EH (cell line): ENCODE results near the gene ZKSCAN2.

Experiments
- DNase-seq: peaks from one replicate; pipeline ENCODE4 v3.0.0-alpha.2; 2015; ENCODE audit warnings: low read depth

ZKSCAN2 gene

DNA sequence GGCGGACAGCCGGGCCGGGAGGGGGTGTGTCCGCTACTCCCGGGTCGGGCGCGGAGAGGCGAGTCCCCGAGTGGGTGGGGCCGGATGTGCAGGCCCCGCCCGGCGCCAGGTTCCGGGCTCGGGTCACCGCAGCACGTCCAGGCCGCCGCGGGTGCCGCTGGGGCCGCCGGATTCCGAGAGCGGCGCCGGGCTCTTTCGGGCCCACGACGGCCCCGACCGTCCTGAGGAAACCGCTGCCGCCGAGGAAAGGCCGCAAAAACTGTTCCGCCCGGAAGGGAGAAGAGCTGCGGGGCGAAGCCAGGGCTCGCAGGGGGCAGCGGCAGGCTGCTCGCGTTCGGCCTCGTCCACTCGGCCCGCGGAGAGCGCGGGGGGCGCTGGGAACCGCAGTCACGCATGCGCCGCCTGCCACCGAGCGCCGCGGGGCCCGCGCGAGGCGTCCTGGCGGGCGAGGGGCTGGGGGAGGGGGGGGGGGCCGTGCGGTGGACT lies at the start of gene ZKSCAN2:
ZKSCAN2 (minus strand) TSS at position 376 of the 486 bp plus-strand sequence. CDS start 718 bp downstream, outside the sequence.
- peak; percentile 92 for DNase-seq

- DNase-seq, result no peak
Observed at GRCh38 chr16:25299792-25300590, 42.3 kb upstream of the ZKSCAN2 start.

DNA sequence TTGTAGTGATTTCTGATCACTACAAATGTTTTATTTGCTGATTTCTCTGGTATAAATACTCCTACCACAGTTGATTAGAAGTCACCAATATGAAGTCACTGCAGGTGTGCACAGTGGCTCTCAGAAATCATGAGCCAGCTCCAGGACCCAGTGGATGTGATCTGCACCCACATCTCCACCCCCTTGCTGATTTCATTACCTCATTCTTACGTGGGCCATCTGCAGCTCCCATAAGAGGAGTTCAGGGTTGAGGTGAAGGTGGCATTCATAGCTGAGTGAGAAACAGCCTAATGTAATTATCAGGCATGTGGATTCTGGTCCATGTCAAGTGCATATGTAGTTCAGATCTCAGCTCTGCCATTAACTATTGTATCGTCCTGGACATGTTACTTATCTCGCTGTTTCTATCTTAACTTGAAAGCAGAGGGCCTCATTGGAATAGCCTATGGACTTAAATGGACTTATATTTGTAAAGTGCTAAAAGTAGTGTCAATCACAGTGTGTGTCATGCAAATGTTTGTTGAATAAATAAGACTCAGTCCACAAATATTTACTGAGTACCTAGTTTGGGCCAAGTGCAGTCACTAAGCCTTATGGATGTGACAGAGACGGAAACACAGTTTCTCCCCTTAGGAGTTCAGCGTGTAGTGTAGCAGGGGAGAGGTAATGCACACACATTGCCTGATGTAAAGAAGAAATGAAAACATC lies 40.7 kb upstream of the ZKSCAN2 start:
- no peak for DNase-seq

DNA sequence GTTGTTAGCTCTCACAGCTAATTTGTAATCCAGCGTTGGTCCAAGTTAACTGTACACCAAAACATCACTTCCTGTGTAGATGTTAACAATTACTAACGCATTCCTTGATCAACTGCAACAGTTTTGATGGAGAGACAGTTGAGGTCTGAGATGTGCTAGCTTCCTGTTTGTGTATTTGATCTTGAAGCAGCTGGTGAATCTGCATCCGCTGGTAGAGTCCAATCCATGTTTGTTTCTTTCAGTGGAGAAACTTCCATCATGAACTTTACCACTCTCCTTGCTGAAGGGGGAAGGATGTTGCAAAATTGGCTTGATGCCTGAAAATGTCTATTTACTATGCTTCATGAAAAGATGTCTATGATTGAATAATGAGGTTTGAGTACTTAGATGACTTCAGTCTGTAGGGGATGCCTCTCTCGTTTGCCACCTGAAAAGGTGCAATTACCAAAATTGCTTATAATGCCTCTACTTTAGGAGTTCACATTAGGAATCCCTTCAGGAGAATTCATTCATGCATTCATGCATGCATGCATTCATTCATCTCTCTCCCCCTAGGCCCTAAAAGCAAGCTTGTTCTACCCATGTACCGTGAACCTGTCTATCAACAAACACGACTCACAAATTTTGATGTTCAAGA lies 39.6 kb upstream of the ZKSCAN2 start:
- DNase-seq, result no peak

DNA sequence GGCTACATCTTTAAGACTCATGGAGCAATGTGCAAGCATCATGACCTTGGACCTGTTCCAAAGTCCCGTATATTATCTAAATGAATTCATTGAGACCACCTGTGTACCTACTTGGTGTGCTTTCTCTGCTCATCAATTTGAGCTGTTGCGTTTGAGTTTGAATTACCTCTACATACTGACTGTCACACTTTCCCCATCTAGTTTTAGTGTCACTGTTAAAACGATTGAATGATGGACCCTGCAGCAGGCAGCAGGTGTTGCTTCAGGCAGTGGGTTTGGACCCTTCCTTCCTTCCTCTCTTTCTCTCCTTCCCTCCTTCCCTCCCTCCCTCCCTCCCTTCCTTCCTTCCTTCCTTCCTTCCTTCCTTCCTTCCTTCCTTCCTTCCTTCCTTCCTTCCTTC lies 33.9 kb upstream of the ZKSCAN2 start:
- no peak for DNase-seq

- no peak for DNase-seq
Observed at GRCh38 chr16:25289466-25289865, 31.8 kb upstream of the ZKSCAN2 start.

DNA sequence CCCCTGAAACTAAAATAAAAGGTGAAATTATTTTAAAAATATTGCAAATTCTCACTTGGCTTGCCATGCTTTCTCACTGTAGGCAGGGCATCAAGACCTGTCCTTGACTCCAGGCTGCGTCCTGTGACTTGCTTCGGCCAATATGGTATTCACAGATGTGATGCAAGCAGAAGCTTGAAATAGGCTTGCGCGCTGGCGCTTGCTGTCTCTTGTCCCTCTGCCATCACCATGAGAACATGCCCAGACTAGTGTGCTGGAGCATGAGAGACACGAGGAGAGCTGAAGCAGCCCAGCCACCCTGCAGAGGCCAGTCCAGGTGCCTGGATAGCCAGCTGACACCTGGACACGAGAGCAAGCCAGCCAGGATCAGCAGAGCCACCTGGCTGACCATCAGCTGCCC lies 21.8 kb upstream of the ZKSCAN2 start:
- DNase-seq, result no peak

- no peak for DNase-seq
Observed at GRCh38 chr16:25271421-25271820, 13.8 kb upstream of the ZKSCAN2 start.

- DNase-seq, result no peak
Observed at GRCh38 chr16:25270577-25270976, 12.9 kb upstream of the ZKSCAN2 start.

DNA sequence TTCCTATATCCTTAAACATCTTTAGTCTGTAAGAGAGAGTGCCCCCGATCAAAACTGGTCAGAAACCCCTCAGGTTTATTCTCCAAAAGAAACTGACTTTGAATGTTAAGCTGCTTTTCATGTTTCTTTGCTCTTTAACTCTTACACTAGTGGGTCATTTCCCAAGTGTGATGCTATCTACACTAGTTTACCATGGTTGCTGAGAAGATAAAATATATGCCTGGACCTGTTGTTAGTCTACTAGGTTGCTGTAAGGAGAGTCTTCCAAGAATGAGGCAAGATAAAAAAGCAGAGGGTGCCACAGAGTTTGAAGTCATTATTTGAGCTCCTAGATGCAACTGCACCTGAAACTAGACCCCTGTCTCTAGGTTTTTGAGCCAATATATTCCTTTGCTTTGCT lies 12.2 kb upstream of the ZKSCAN2 start:
- DNase-seq, result no peak

DNA sequence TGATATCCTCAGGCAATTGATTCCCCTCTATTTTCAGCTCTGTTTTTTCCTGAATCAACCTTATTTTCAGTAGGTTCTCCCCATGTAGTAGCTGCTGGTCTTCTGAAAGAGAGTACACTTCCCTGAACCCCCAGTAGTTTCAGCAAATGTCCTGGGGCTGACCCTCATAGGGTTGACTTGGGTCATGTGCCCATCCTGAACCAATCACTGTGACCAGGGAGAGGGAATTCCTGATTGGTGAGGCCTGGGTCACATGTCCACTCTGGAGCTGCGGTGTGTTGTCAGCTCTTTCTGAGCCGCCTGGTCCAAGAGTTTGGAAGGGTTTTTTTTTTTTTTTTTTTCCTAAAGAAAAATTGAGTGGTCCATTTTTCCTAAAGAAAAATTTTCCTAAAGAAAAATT lies 8.3 kb upstream of the ZKSCAN2 start:
- no peak for DNase-seq

GRCh38 chr16:25264597-25264996 lies 7.0 kb upstream of the ZKSCAN2 start:
- peak; percentile 35 for DNase-seq

GRCh38 chr16:25260416-25260815 lies 2.8 kb upstream of the ZKSCAN2 start:
- DNase-seq, result no peak

DNA sequence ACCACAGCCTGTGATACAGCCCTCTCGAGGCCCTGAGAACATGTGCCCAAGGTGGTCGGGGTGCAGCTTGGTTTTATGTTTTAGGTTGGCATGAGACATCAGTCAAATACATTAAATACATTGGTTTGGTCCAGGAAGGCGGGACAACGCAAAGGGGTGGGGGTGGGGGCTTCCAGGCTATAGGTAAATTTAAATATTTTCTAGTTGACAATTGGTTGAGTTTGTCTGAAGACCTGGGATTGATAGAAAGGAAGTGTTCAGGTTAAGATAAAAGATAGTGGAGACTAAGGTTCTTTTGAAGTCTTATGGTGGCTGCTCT lies 1.2 kb upstream of the ZKSCAN2 start:
- DNase-seq, result no peak

DNA sequence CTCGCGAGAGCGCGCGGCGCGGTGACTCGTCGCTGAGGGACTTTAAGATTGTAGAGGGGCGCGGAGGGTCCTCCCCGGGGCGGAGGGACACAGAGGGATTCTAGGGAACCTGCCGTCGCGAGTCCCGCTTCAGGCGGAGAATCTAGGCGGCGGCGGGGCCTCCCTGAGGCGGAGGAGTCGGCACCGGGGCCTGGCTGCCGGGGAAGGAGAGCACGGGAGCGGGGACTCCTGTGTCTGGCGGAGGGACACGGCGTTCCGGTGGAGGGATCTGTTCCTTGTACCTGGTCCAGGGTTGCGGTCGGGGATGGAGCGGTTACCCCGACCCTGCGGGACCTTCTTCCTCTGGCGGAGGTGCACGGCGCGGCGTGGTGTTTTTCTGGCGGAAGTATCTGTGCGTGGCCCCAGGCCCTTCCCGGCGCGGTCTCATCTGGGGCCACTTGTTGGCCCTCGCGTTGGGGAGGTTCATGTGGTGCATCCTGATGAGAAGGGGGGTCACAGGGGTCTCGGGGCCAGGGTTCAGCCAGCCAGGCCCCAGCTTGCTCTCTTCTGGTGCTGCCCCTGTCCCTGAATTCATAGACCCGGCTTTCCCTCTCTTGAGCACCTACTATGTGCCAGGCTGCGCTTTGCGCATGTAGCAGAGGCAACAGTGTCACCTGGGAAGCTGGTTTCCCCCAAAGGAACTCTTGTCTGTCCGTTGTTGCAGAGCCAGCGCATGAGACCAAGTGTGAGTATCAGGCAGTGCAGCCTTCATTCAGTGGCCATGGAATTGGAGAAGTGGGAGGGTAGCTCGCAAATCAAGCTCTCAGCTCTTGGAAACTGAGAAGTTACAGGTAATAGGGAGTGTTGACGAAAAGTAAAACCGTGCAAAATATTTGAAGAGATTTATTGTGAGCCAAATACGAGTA lies 563 bp upstream of the ZKSCAN2 start:
- peak; percentile 82 for DNase-seq

GRCh38 chr16:25256695-25257469 lies 763 bp downstream of the ZKSCAN2 start:
- peak; percentile 53 for DNase-seq

DNA sequence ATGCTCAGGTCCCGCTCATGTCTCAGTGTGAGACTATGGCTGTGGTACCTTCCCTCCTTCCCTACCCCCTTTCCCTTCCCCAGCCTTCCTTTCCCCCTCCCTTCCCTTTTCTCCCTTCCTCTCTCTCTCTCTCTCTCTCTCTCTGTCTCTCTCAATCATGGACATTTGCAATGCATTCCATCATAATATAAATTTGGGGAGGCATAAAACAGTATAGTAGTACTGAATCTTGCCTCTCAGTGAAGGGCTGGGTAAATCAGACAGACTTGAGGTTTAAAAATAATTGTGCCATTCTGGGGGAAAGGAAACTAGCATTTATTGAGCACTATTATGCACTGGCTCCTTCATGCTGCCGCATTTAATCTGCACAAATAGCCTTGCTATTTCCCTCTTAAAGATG lies 4.3 kb downstream of the ZKSCAN2 start:
- no peak for DNase-seq

GRCh38 chr16:25250467-25250866 lies 7.2 kb downstream of the ZKSCAN2 start:
- no peak for DNase-seq

- peak; percentile 19 for DNase-seq
Observed at GRCh38 chr16:25235991-25236390, 21.7 kb downstream of the ZKSCAN2 start.

GRCh38 chr16:25228372-25228771 lies 29.3 kb downstream of the ZKSCAN2 start:
- DNase-seq, result no peak

DNA sequence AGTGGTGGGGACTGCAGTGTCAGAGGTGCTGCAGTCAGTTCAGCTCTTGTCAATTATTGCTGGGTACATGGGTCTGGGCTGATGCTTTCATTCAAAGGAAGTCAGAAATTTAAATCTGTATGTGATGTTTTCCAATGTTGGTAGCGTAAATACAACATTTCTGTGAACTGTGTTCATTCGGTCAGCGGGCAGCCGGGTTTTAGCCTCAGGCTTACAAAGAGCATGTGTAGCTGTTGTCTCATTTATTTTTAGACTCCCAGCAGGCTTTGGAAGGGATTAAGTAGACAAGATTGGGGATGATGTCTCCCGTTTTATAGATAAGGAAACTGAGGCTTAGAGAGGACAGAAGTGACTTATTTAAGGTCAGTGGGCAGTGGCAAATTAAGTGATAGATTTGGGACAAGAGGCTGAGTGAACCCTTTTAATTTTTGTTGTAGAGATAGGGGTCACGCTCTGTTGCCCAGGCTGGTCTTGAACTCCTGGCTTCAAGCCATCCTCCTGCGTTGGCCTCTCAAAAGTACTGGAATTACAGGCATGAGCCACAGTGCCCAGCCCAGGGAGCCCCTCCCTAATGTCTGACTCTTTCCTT lies 32.8 kb downstream of the ZKSCAN2 start:
- no peak for DNase-seq
